Body of pancreas (tissue), 4 donors: ENCODE results near the gene CP. TPM values are rescaled to one million over a fixed set of nuclear protein-coding genes. Genes with fewer than 3 reads are reported as not detected.

Experiments used
- ATAC-seq: fragments of 150-250 bp; one replicate; pipeline ENCODE4 v1.9.1; 2016
- DNase-seq, 4 donors: peaks; one replicate each; pipeline ENCODE4 v3.0.0-alpha.2; 2019
- H3K27ac ChIP-seq, 4 donors: fragments of 200-600 bp; sonication (generic); 1 replicate in 3 of 4; 2 replicates in 1 of 4; pipeline versions ENCODE4 v1.5.1 to v1.6.1; 2016 to 2019; ENCODE audit warnings: mild to moderate bottlenecking in 1 of 4, mixed read lengths in 1 of 4, moderate library complexity in 1 of 4
- H3K27me3 ChIP-seq, 2 donors: fragments of 200-600 bp; sonication (generic); one replicate each; pipeline ENCODE4 v1.6.0; 2016; ENCODE audit warnings: mild to moderate bottlenecking in 1 of 2
- H3K36me3 ChIP-seq, 2 donors: fragments of 200-600 bp; sonication (generic); replicated peaks in 1 of 2; 2 replicates each; pipeline ENCODE4 v1.5.1; 2016; ENCODE audit warnings: low read depth in 2 of 2; ENCODE audit not compliant: insufficient read depth in 1 of 2
- H3K4me1 ChIP-seq: fragments of 200-600 bp; sonication (generic); one replicate; pipeline ENCODE4 v1.6.0; 2016
- H3K4me3 ChIP-seq, 2 donors: fragments of 200-600 bp; sonication (generic); 1 replicate in 1 of 2; 2 replicates in 1 of 2; pipeline ENCODE4 v1.5.1; 2016 to 2019
- H3K9me3 ChIP-seq, 3 donors: fragments of 200-600 bp; sonication (generic); 1 replicate in 2 of 3; 2 replicates in 1 of 3; pipeline ENCODE4 v1.5.1; 2016
- POLR2A ChIP-seq, 3 donors: fragments of 450-650 bp; IDR thresholded peaks; one replicate each; pipeline ENCODE4 v1.6.1; 2016; ENCODE audit warnings: antibody characterized with exemption in 3 of 3, mild to moderate bottlenecking in 2 of 3
- WGBS, 2 donors: methylation state at CpG; one replicate each; pipeline ENCODE4 v1.1.5; 2017; 5-methylcytosine and 5-hydroxymethylcytosine counted together
- intact Hi-C: fragments of 100-400 bp; cut with DNase I; formaldehyde crosslinking; loops from one replicate; pipeline ENCODE4 v1.15.1; 2023
- total RNA-seq, 2 donors: library from RNA; depleted of rRNA; stranded (reverse); fragments of >200 nt; gene quantifications; one replicate each; pipeline ENCODE4 v1.1.0, GENCODE V29; 2016
- TF ChIP-seq, protein P1 (sequence below), 7 experiments: fragments of 450-650 bp in 4 of 7; fragments of 200-600 bp in 3 of 7; sonication (generic) in 3 of 7; IDR thresholded peaks; one replicate each; pipeline ENCODE4 v1.5.1; 2016 to 2019; ENCODE audit warnings: antibody characterized with exemption in 7 of 7

The CP gene
- total RNA-seq, 2 donors from 2014 or later = 5.7 to 11.5 TPM

DNA sequence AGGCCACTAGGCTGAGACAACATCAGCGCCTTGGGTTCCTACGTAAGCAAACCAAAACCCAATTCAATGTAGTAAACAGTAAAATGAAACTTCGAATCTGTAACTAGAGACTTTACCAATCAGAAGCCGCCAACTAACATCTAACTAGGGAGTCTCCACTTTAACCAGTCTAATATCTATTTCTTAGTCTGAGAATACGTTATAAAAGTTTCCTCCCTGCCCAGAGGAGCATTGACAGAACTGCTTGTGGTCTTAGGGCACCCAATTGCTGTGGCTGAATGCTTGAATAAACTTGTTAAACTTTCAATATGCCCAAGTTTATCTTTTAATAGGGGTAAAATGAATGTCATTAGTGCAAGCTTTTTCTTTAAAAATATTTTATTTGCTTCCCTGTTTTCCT is 4.3 kb downstream of the CP start:
- Histone ChIP-seq H3K27ac (no peak overlapping the region), H3K27me3 (no peaks in the 10 kb centered on the region), H3K4me3 (no peak overlapping the region), H3K9me3 (no peaks in the 10 kb centered on the region), H3K4me1 (peaks cover 12% of the 10 kb centered on the region), H3K36me3 (no peaks in the 10 kb centered on the region)
- WGBS, 2 donors = 90 to 92% methylated on average over 5 of the region's 5 CpGs
- intact Hi-C loops = no loop called here
- ATAC-seq (no peak), DNase-seq (no peak)
- TF ChIP-seq POLR2A (IDR thresholded peaks at IDR 0.05) = no peak
- TF ChIP-seq, protein P1, sequence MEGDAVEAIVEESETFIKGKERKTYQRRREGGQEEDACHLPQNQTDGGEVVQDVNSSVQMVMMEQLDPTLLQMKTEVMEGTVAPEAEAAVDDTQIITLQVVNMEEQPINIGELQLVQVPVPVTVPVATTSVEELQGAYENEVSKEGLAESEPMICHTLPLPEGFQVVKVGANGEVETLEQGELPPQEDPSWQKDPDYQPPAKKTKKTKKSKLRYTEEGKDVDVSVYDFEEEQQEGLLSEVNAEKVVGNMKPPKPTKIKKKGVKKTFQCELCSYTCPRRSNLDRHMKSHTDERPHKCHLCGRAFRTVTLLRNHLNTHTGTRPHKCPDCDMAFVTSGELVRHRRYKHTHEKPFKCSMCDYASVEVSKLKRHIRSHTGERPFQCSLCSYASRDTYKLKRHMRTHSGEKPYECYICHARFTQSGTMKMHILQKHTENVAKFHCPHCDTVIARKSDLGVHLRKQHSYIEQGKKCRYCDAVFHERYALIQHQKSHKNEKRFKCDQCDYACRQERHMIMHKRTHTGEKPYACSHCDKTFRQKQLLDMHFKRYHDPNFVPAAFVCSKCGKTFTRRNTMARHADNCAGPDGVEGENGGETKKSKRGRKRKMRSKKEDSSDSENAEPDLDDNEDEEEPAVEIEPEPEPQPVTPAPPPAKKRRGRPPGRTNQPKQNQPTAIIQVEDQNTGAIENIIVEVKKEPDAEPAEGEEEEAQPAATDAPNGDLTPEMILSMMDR (IDR thresholded peaks at IDR 0.05) = no peak

DNA sequence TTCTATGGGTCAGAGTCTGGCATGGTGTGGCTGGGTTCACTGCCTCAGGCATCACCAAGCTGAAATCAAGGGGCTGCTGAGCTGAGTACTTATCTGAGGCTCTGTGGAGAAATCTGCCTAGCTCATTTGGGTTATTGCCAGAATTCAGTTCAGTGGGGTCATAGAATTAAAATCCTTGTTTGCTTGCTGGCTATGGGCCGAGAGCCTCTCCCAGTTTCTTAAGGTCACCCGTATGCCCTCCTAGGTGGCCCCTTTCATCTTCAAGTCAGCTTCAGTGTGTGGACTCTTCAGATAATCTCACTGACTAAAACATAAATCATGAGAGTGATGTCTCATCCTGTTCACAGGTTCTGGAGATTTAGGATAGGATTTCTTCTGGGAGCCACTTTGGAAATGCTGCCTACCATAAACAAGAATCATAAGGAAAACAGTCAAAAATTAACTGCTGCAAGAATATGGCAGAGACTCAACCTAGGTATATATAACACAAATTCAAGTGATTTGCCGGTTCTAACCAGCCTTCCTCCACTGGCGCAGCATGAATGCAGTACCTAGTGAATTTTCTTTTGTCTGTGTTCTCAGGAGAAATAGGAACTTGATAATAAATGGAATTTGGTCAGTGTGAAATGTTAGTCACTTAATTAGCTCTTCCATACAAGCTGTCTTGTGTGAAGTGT is 5.3 kb downstream of the CP start:
- no peak for ATAC-seq

DNA sequence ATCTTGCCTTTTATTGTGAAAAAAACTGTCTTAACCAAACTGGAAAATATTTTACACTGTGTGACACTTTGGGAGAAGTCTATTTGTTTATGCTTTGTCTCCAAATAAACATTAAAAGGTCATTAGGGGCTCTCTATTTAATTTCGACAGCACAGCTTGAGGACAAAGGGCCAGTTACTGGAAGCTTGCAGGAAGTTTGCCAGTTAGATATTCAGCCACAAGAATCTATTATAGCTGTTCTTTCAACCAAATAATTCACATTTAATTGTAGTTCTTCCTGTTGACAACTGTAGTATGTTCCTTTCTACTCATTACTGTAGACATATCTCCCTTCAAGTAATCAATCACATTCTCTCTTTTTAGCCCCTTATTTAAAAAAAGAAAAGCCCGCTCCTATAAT is 6.1 kb downstream of the CP start:
- intact Hi-C loops = no loop called here
- Histone ChIP-seq H3K27ac (no peak overlapping the region), H3K9me3 (no peaks in the 10 kb centered on the region), H3K36me3 (no peaks in the 10 kb centered on the region), H3K27me3 (no peaks in the 10 kb centered on the region), H3K4me1 (no peaks in the 10 kb centered on the region), H3K4me3 (no peak overlapping the region)
- DNase-seq (no peak), ATAC-seq (no peak)
- WGBS, 2 donors = 70% methylated on average over 2 of the region's 2 CpGs
- TF ChIP-seq, protein P1 (IDR thresholded peaks at IDR 0.05) = no peak
- TF ChIP-seq POLR2A (IDR thresholded peaks at IDR 0.05) = no peak

More for the DNA sequence above, 5.3 kb downstream of the CP start:
- intact Hi-C loops = no loop called here
- 82 to 85% methylated on average over 4 of the region's 4 CpGs for WGBS, 2 donors
- Histone ChIP-seq H3K27me3 (no peaks in the 10 kb centered on the region), H3K9me3 (no peaks in the 10 kb centered on the region), H3K4me1 (peaks cover 2% of the 10 kb centered on the region), H3K27ac (no peak overlapping the region), H3K36me3 (no peaks in the 10 kb centered on the region), H3K4me3 (no peak overlapping the region)
- DNase-seq = no peak
- TF ChIP-seq POLR2A (IDR thresholded peaks at IDR 0.05) = no peak
- TF ChIP-seq, protein P1 (IDR thresholded peaks at IDR 0.05) = no peak

DNA sequence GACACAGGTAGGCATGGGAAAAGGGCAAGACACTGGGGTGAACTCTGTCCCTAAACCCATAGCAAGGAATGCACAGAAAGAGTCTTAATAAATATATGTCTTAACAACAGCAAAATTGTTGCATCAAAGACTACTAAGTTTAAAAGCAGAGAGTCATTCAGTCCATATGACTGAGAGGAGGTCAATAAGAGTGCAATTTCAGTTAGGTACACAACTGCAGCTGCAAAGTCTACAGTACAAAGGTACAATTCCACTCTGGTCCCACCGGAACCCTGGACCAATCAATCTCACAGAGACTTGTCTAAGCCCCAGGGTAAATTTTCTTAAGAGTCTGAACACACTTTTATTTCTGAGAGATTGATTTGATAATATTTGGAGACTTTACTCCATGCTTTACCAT is 6.9 kb downstream of the CP start:
- H3K4me3 ChIP-seq = no peak overlapping the region
- no peaks in the 10 kb centered on the region for H3K36me3 ChIP-seq
- WGBS, 2 donors = 48% methylated on average over 1 of the region's 1 CpG
- no peaks in the 10 kb centered on the region for H3K27me3 ChIP-seq
- ATAC-seq (no peak), DNase-seq (no peak)
- intact Hi-C loops = no loop called here
- H3K4me1 ChIP-seq = no peaks in the 10 kb centered on the region
- TF ChIP-seq POLR2A (IDR thresholded peaks at IDR 0.05) = no peak
- no peaks in the 10 kb centered on the region for H3K9me3 ChIP-seq
- no peak overlapping the region for H3K27ac ChIP-seq

DNA sequence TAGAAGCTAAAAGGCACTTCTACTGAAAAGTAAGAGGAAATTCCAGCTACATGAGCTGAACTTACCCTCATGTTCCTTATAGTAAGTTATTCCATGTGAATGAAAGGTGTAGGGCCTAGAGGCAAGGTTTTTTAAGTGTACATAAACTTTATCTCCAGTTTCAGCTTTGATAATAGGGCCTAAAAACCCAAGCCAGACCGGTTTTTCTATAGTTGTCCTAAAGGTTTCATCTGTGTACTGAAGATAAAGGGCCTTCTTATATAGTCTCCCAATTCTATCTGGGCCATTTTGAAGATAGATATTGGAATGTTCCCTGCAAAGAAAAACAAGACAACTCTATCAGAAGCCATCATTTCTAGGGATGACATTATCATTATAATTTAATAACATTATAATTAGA is 9.2 kb downstream of the CP start:
- Histone ChIP-seq H3K27me3 (no peaks in the 10 kb centered on the region), H3K9me3 (no peaks in the 10 kb centered on the region), H3K4me3 (no peak overlapping the region), H3K36me3 (no peaks in the 10 kb centered on the region), H3K4me1 (no peaks in the 10 kb centered on the region), H3K27ac (no peak overlapping the region)
- 32 to 48% methylated on average over 1 of the region's 1 CpG for WGBS, 2 donors
- intact Hi-C loops = no loop called here
- ATAC-seq (no peak), DNase-seq (no peak)
- TF ChIP-seq, protein P1 (IDR thresholded peaks at IDR 0.05) = no peak
- no peak for TF ChIP-seq POLR2A (IDR thresholded peaks at IDR 0.05)
